Panc1 (cell line): ENCODE data around the gene MYOZ2. TPM values are rescaled to one million over a fixed set of nuclear protein-coding genes. Genes with fewer than 3 reads are reported as not detected.

Experiments
- ATAC-seq: fragments of 200-7000 bp; cut with Tn5 transposase; 2 replicates; pipeline ENCODE4 v1.9.1; 2020; ENCODE audit warnings: mild to moderate bottlenecking, moderate library complexity
- BruUV-seq: library from RNA; stranded (reverse); fragments of 400-500 nt; replicated peaks from 2 replicates; lab custom pipeline; 2021; lab: Mats Ljungman, UMichigan
- CTCF ChIA-PET: fragments of 300-600 bp; sonication (Branson Sonifier 250); formaldehyde crosslinking; loops from one replicate; lab custom pipeline; 2022; ENCODE audit warnings: antibody characterized with exemption; lab: Charles Lee
- POLR2A ChIA-PET: fragments of 300-600 bp; sonication (Branson Sonifier 250); formaldehyde crosslinking; loops from one replicate; lab custom pipeline; 2022; ENCODE audit warnings: antibody characterized with exemption; lab: Charles Lee
- DNase-seq: peaks from one replicate; pipeline ENCODE4 v3.0.0-alpha.2; 2010; ENCODE audit warnings: low read depth, low spot score
- H3K27ac ChIP-seq: 2 replicates; pipeline ENCODE4 v1.5.1; 2011; ENCODE audit warnings: mild to moderate bottlenecking, low read length, inconsistent platforms
- H3K27me3 ChIP-seq: fragments of 200-500 bp; sonication (Bioruptor generic); 2 replicates; pipeline ENCODE4 v1.6.0; 2014; ENCODE audit warnings: low read length, inconsistent platforms; ENCODE audit not compliant: control insufficient read depth, insufficient read depth
- H3K36me3 ChIP-seq: fragments of 200-500 bp; sonication (Bioruptor generic); 2 replicates; pipeline ENCODE4 v1.5.1; 2014; ENCODE audit warnings: inconsistent platforms, mild to moderate bottlenecking, low read length, moderate library complexity; ENCODE audit not compliant: control insufficient read depth, insufficient read depth
- H3K4me1 ChIP-seq: 2 replicates; pipeline ENCODE4 v1.5.1; 2011; ENCODE audit warnings: inconsistent platforms, mild to moderate bottlenecking, low read length, moderate library complexity; ENCODE audit not compliant: control insufficient read depth, insufficient read depth
- H3K4me3 ChIP-seq, 2 experiments: 2 replicates each; pipeline ENCODE4 v1.5.1; 2011 to 2012; ENCODE audit warnings: low read depth in 2 of 2, low read length in 2 of 2, mild to moderate bottlenecking in 2 of 2, inconsistent platforms in 1 of 2, moderate library complexity in 1 of 2
- H3K9me3 ChIP-seq: fragments of 200-500 bp; sonication (Bioruptor generic); 2 replicates; pipeline ENCODE4 v1.5.1; 2014; ENCODE audit warnings: low read depth, mild to moderate bottlenecking, inconsistent platforms, low read length, moderate library complexity; ENCODE audit not compliant: control insufficient read depth, insufficient read depth
- POLR2AphosphoS5 ChIP-seq: IDR thresholded peaks from 2 replicates; pipeline ENCODE4 v1.6.1; 2012; ENCODE audit warnings: mild to moderate bottlenecking, low read depth, low read length, moderate library complexity
- SIN3A ChIP-seq: IDR thresholded peaks from 2 replicates; pipeline ENCODE4 v1.6.1; 2012; ENCODE audit warnings: low read depth, mild to moderate bottlenecking, low read length, moderate library complexity, borderline replicate concordance; ENCODE audit not compliant: insufficient read depth
- TCF7L2 ChIP-seq: IDR thresholded peaks from 2 replicates; pipeline ENCODE4 v1.6.1; 2011; ENCODE audit warnings: mild to moderate bottlenecking, low read depth, low read length, inconsistent platforms
- in situ Hi-C: cut with HindIII; loops from 2 replicates; pipeline ENCODE4 v1.10.0; 2016; ENCODE audit warnings: low sequenced_read_pairs, low pct_unique_long_range_greater_than_20kb
- intact Hi-C: fragments of 100-400 bp; cut with micrococcal nuclease; formaldehyde crosslinking; loops from one replicate; pipeline ENCODE4 v1.10.0; 2022; ENCODE audit not compliant: unreplicated experiment
- total RNA-seq: library from RNA; stranded (reverse); gene quantifications from one replicate; pipeline ENCODE4 v1.2.1, GENCODE V29; 2021; ENCODE audit not compliant: unreplicated experiment
- TF ChIP-seq, protein P1 (sequence below): fragments of 450-650 bp; IDR thresholded peaks from 2 replicates; pipeline ENCODE4 v1.5.1; 2017; ENCODE audit warnings: mild to moderate bottlenecking
- TF ChIP-seq, protein P2 (sequence below), 2 experiments: IDR thresholded peaks; 2 replicates each; pipeline ENCODE4 v1.6.1; 2011 to 2012; ENCODE audit warnings: low read depth in 2 of 2, control low read depth in 1 of 2, low read length in 1 of 2, mild to moderate bottlenecking in 1 of 2, moderate library complexity in 1 of 2; ENCODE audit not compliant: insufficient read depth in 1 of 2

MYOZ2 gene
- total RNA-seq, 1 experiment from 2014 or later, result not detected

DNA sequence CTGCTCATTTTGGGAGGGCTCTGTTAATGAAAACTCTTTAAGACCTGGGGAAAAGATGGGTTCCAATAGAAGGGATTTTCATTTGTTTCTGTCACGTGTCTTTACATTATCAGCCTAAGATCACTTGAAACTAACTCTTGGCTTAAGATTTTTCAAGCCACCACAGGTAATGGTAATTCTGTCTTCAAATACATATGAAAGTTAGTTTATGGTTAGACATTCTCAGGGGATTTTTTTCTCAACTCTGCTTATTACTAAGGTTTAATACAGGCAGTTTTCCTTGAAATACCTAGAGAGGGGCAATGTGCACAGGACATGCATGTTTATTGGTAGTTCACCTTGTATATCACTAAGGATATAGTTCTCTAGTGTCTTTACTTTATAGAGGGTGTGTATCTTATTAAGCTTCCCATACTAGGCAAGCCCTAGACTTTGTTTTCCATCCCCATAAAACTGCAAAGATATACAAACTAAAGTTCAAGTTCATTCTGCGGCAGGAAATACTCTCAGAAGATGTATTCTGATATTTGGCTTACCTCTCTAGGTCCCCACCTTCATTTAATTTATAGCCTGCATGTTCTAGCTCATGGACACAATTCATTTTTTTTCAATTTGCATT, 38.2 kb upstream of the MYOZ2 start:
- ATAC-seq, result no peak
- in situ Hi-C loops, result no loop called here
- Histone ChIP-seq H3K4me3 (no peak overlapping the region), H3K9me3 (no peaks in the 10 kb centered on the region), H3K36me3 (no peaks in the 10 kb centered on the region), H3K27ac (no peak overlapping the region), H3K27me3 (no peaks in the 10 kb centered on the region), H3K4me1 (no peaks in the 10 kb centered on the region)
- ChIA-PET CTCF (no interaction called here), POLR2A (no interaction called here)
- BruUV-seq, result no TSS peak
- intact Hi-C loops, result no loop called here
- TF ChIP-seq SIN3A (no peak), TCF7L2 (no peak), POLR2AphosphoS5 (no peak)
- TF ChIP-seq, protein P1, sequence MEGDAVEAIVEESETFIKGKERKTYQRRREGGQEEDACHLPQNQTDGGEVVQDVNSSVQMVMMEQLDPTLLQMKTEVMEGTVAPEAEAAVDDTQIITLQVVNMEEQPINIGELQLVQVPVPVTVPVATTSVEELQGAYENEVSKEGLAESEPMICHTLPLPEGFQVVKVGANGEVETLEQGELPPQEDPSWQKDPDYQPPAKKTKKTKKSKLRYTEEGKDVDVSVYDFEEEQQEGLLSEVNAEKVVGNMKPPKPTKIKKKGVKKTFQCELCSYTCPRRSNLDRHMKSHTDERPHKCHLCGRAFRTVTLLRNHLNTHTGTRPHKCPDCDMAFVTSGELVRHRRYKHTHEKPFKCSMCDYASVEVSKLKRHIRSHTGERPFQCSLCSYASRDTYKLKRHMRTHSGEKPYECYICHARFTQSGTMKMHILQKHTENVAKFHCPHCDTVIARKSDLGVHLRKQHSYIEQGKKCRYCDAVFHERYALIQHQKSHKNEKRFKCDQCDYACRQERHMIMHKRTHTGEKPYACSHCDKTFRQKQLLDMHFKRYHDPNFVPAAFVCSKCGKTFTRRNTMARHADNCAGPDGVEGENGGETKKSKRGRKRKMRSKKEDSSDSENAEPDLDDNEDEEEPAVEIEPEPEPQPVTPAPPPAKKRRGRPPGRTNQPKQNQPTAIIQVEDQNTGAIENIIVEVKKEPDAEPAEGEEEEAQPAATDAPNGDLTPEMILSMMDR, result no peak
- TF ChIP-seq, protein P2, sequence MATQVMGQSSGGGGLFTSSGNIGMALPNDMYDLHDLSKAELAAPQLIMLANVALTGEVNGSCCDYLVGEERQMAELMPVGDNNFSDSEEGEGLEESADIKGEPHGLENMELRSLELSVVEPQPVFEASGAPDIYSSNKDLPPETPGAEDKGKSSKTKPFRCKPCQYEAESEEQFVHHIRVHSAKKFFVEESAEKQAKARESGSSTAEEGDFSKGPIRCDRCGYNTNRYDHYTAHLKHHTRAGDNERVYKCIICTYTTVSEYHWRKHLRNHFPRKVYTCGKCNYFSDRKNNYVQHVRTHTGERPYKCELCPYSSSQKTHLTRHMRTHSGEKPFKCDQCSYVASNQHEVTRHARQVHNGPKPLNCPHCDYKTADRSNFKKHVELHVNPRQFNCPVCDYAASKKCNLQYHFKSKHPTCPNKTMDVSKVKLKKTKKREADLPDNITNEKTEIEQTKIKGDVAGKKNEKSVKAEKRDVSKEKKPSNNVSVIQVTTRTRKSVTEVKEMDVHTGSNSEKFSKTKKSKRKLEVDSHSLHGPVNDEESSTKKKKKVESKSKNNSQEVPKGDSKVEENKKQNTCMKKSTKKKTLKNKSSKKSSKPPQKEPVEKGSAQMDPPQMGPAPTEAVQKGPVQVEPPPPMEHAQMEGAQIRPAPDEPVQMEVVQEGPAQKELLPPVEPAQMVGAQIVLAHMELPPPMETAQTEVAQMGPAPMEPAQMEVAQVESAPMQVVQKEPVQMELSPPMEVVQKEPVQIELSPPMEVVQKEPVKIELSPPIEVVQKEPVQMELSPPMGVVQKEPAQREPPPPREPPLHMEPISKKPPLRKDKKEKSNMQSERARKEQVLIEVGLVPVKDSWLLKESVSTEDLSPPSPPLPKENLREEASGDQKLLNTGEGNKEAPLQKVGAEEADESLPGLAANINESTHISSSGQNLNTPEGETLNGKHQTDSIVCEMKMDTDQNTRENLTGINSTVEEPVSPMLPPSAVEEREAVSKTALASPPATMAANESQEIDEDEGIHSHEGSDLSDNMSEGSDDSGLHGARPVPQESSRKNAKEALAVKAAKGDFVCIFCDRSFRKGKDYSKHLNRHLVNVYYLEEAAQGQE (IDR thresholded peaks at IDR 0.05; ENCODE audit: insufficient read depth in 1 of 2, low read depth in 2 of 2, low read length in 1 of 2), result no peak
- no peak for DNase-seq

DNA sequence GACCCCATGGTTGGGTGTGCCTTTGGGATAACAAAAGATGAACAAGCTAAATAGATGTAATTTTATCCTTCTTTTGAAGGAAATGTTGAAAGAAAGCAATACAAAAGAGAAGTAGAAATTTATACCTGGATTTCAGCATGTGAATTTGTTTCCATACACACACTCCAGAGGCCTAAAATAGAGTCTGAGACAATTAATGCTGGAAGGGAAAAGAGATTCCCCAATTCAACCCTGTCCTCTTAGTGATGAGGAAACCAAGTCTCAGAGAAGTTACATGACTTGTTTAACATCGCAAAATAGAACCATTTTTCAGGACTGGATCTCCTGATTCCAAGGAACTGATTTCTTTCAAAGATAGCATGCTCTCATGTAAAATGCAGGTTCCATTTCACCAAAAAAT, 37.3 kb upstream of the MYOZ2 start:
- H3K27me3 ChIP-seq, result no peaks in the 10 kb centered on the region
- ChIA-PET POLR2A (no interaction called here), CTCF (no interaction called here)
- H3K27ac ChIP-seq, result no peak overlapping the region
- in situ Hi-C loops, result no loop called here
- no TSS peak for BruUV-seq
- H3K4me1 ChIP-seq, result no peaks in the 10 kb centered on the region
- no peak for DNase-seq
- TF ChIP-seq, protein P2 (IDR thresholded peaks at IDR 0.05; ENCODE audit: insufficient read depth in 1 of 2, low read depth in 2 of 2, low read length in 1 of 2), result no peak
- TF ChIP-seq, protein P1, result no peak
- H3K4me3 ChIP-seq, result no peak overlapping the region
- no peaks in the 10 kb centered on the region for H3K36me3 ChIP-seq
- H3K9me3 ChIP-seq, result no peaks in the 10 kb centered on the region
- intact Hi-C loops, result no loop called here
- no peak for ATAC-seq
